NCI-H2029 (cell line): ENCODE data around the gene ERP29.
"Not testable (repeated sequence)": the region's sequence is repeated elsewhere in the genome, so short reads cannot be mapped to it uniquely, and the experiment has no call there.

Experiments
- DNase-seq: peaks from one replicate; lab custom pipeline; 2025; lab: John Stamatoyannopoulos, UW

The ERP29 gene

GRCh38 chr12:112036614-112037013, 23.4 kb downstream of the ERP29 start:
- DNase-seq = not testable (repeated sequence)

DNA sequence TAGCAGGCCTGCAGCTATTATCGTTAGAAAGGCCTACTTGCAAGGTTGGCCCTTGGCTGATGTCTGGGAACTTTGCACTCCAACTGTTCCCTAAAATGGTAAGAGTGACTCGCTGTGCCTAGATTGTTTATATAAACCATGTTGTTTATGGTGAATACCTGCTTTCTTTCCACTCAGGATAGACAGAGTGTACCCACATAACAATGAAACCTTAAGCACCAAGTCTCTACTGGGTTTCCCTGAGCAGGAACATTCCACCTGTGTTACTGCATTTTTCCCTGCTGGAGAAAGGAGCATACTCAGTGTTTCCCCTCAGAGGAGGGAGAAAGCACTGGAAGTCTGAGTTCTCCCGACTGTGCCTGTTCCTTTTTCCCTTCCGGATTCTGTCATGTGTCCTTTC, 32.8 kb downstream of the ERP29 start:
- no peak for DNase-seq

DNA sequence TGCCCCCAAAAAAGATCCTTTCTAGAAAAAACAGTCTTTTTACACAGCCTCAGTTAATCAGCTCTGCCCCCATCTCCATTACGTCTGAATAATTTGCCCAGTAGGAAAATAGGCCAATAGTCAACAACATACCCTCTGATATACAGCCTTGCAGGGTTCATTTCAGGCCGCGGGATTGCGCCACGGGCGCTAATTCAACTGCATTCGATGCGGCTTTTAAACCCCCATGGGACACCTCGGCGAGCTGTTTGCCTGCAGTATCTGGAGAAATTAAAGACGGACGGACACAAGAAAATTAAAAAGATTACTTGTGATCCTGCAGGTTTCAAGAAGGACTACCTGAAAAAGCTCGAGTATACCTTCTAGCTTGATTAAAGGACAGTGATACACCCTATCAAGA, 36.1 kb downstream of the ERP29 start:
- DNase-seq = no peak

GRCh38 chr12:112061137-112061536, 47.9 kb downstream of the ERP29 start:
- no peak for DNase-seq

- no peak for DNase-seq
Measured at GRCh38 chr12:112063273-112063672, 50.0 kb downstream of the ERP29 start.

- DNase-seq = no peak
Measured at GRCh38 chr12:112066566-112066965, 53.3 kb downstream of the ERP29 start.
